ENCODE measurements around the gene SLC35B1.
"Not testable (repeated sequence)": the region's sequence is repeated elsewhere in the genome, so short reads cannot be mapped to it uniquely, and the experiment has no call there.

The SLC35B1 gene

GRCh38 chr17:49731435-49731831 lies 23.7 kb upstream of the SLC35B1 start:
- DNase-seq, result no peak

GRCh38 chr17:49730785-49731434 lies 23.1 kb upstream of the SLC35B1 start:
- no peak for DNase-seq

DNA sequence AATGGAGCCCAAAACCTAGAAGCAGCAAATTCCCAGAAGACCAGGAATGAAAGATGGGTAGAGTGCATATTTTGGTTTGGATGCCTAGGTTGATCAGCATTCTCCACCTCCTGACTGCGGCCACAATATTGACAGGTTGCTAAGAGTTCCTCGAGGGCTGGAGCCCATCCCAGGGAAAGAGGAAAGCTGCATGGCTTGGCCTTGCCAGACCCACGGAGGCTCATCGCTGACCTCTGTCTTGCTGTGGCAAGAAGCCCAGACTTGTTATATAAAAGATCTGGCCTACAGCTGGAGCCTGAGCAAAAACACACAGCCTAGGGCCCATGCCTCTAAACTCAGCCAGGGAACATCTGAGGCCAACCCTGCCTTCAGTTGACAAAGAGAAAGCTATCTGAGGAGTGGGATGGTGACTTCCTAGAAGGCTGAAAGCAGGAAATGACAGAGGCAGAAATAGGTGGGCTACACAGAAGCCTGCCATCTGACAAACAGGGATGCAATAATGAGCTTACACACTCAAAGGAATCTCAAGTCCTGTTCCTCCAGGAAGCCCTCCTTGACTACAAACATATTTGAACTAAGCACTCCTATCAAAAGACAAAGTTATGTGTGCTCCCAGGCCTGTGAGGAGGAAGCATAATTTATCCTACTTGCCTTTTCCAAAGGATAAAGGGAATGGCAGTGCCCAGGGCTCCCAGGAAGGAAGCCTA lies 22.5 kb upstream of the SLC35B1 start:
- no peak for DNase-seq

DNA sequence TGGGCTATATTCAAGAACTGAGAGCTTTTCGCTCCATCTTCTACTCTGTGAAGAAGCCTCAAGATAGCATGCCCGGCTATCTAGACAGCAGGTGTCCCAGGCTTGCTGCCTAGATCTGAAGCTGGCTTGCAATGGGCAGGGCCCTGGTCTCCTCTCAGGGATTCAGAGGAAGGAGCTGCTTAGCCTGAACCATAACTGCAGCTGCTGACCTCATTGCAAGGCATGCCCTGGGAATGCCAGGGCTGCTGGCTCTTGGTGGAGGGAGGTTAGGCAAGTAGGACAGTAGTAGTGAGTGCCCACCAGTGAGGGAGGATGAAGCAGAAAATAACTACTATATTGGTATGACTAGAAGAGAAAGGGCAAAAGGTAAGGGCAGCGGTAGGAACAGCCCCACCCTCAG lies 21.3 kb upstream of the SLC35B1 start:
- no peak for DNase-seq

DNA sequence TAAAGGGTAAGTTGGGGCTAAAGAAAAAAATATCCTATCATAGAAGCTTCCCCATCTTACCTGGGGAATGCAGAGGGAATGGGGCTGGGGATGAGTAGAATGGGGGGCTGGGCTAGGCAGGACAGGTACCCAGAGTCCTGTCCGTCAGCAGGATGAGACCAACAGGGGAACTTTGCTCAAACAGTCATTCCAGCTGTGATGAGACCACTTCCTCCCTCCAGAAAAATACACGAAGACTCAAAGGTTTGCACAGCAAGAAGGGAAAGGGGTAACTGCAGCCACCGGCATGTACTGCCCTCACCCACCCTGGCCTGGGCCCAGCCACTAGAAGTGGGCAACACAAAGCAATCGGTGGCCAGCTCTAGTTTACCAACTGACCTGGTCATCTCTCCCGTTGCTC lies 20.7 kb upstream of the SLC35B1 start:
- no peak for DNase-seq

GRCh38 chr17:49727380-49727779 lies 19.6 kb upstream of the SLC35B1 start:
- DNase-seq, result no peak

DNA sequence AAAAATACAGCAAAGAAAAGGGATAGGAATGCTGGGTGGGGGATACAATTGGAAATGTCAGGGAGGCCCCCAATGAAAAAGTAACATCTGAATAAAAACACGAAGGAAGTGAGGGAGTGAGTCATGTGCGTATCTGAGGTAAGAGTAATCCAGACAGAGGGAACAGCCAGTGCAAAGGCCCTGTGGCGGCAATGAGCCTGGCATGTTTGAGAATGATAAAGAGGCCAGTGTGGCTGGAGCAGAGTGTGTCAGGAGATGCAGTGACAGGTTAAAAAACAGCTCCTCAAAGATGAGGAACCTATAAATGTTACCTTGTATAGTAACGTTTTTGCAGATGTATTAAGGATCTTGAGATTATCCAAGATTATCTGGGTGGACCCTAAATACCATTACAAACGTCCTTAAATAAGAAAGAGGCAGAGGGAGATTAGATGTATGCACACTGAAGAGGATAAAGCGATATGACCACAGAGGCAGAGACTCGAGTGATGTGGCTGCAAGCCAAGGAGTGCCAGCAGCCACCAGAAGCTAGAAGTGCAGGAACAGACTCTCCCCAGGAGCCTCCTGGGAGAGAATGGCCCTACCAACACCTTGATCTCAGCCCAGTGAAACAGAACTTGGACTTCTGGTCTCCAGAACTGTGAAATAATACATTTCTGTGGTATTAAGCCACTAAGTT lies 17.8 kb upstream of the SLC35B1 start:
- no peak for DNase-seq

DNA sequence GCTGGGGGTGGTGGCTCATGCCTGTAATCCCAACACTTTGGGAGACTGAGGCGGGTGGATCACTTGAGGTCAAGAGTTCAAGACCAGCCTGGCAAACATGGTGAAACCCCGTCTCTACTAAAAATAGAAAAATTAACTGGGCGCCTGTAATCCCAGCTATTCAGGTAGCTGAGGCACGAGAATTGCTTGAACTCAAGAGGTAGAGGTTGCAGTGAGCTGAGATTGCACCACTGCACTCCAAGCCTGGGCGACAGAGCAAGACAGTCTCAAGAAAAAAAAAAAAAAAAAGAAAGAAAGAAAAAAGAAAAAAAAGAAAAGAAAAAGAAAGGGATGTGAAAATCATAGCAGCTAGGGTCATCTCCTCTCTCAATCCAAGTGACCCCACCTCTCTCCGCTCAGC lies 16.8 kb upstream of the SLC35B1 start:
- not testable (repeated sequence) for DNase-seq

GRCh38 chr17:49723423-49723822 lies 15.7 kb upstream of the SLC35B1 start:
- peak; percentile 95 for DNase-seq

DNA sequence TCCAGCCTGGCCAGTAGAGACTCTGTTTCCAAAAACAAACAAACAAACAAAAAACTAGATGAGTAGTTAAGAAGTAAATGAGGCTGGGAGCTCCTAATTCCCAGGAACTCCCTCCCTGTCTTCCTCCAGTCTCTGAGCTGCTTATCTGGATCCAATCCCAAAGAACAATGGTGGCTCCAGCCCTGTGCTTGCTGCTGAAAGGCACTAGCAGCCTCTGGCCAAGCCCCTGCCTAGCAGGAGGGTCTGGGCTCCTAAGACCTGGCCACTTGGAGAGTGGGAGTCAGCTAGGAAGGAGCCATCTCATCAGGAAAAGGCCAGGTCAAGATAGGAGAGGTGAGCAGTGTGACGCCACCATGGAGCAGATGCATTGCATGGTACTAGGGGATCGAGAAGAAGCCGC lies 14.3 kb upstream of the SLC35B1 start:
- no peak for DNase-seq

GRCh38 chr17:49717371-49717861 lies 9.7 kb upstream of the SLC35B1 start:
- DNase-seq, result no peak

- DNase-seq, result no peak
Observed at GRCh38 chr17:49716668-49717364, 9.1 kb upstream of the SLC35B1 start.

DNA sequence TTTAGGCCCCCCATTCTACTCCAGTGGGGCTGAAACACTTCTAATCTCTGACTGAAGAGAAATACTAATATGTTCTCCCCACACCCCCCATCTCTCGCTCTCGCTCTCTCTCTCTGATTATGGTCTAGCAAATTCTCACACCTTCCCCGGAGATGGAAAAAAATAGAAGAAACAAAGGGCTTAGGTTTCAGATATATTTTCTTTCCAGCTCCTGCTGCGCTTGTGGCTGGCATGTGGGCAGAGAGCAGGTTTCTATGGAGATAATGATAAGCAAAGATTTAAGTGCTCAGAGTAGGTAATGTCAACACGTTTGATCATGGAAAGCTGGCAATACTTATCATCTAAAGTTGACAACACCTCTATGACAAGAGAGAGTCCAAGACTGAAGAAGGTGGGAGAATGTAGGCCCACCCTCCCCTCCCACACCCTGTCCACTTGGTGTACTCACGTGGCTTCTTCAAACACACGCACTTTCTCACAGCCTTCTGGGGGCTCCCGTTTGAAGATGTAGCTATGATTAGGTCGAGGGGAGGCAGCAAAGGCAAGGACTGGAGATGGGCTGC lies 8.0 kb upstream of the SLC35B1 start:
- DNase-seq, result no peak

GRCh38 chr17:49715216-49715615 lies 7.5 kb upstream of the SLC35B1 start:
- no peak for DNase-seq

DNA sequence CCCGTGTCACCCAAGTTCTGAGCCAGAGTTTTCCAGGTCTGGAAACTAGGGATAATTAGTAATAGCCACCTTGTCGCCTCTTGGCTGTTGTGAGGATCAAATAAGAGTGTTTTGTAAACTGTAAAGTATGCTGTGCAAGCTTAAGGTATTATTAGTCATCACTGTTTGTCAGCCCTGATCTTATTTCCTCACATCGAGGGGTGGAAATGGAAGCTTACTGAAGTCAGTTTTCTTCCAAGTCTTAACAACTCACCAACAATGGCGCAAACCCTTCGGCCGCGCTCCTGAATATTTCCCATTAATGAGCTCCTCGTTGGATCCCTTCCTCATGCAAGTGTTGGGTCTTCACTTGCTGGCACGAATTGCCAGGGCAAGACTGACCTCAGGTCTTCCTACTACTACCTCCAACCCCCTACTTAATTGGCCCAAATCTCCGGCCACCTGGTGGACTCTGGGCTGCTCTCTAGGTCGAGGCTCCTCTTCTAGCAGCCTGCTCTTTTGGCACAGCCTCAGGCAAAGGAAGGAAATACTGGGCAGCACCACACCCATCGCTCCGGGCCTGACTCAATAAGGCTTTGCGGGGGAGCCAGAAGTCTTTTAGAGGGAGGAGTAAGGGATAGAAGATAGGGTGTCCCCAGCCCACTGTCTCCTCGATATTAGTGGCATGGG lies 885 bp upstream of the SLC35B1 start:
- DNase-seq, result no peak

DNA sequence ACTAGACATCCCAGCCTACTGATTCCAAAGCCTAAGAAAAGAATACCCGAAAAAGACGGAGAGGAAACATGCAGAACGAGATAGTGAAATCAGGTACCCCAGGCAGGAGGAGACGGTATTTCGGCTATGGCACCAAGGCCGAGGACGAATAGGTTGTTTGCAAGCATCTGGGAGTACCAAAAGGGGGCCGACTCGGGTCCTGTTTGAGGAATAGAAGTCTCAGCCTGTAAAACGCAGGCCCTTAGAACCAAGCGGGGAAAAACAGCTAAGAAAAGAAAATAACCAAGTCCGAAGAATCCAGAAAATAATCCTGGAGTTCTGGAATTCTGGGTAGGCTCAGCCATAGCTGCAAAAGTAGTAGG lies 537 bp downstream of the SLC35B1 start:
- DNase-seq, result no peak

- DNase-seq, result no peak
Observed at GRCh38 chr17:49705254-49705653, 2.5 kb downstream of the SLC35B1 start.

- peak; percentile 12 for DNase-seq
Observed at GRCh38 chr17:49703557-49704277, 4.0 kb downstream of the SLC35B1 start.

DNA sequence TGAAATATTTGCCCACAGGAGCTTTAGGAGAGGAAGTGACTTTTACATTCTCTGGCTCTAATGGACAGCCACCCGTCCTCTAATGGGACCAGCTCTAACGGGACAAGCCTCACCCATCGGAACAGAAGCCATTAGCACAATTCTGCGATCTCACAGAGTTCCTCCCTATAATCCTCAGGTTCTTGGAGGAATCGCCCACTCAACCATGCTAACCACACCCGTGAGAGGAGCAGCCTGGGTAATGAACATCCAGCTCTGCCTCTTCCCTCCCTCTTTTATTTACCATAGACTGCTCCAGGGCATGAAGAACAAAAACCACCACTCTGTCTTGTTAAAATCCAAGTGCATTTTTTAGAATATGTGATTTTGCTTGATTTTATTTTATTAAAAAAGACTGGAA lies 6.8 kb downstream of the SLC35B1 start:
- no peak for DNase-seq

DNA sequence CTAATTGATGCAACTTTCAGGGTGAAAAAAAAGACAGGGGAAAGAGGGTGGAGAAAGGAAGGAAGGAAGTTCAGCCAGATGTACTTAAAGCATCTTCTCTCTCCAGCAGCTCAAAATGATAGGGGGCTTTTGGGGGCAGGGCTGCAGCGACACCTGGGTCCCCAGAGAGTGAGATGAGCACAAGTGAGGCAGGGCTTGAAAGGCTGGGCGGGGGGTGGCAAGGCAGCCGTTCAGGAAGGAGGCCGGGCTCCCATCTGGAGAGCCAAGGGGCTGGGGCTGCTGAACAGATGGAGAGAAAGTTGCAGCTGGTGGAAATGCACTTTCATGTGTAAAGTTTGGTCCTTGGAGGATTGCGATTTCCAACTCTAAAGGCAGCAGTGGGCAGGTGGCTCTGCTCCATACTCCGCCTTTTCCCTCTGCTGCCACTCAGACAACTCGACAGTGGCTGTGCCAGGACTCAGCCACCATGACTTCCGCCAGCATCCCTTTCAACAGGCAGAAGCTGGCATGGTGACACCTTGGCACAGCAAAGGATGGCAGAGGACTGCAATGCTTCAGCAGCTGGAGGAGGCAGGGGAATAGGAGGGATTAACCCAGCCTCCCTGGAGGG lies 7.7 kb downstream of the SLC35B1 start:
- peak; percentile 94 for DNase-seq

DNA sequence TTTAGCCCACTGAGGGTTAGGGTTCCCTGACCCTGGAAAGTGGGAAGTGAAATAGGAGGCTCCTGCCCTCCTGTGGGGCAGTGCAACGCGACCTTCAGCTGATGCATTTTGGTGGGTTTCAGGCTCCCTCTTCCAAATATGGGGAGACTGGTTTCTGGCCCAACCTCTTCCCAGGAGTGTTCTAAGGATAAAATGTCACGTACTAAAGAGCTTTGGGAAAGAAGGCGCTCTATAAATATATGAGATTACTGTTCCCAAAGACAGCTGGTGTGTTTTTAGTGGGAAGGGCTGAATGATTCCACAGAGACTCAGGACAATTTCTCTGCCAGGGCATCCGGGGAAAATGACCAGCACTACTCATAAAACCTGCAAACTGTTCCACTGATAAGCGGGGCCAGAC lies 9.8 kb downstream of the SLC35B1 start:
- DNase-seq, result no peak

All from NCI-H2171 (cell line).